HG03354 (cell line): ENCODE measurements around the gene CFAP58.
A peak's percentile ranks its signal among the peaks of the same experiment; 100 is the strongest.

ENCODE experiments used
- ATAC-seq: cut with Tn5 transposase; IDR thresholded peaks from one replicate; pipeline ENCODE4 v1.9.1; 2021; ENCODE audit warnings: mild to moderate bottlenecking; ENCODE audit not compliant: unreplicated experiment, poor library complexity, severe bottlenecking

CFAP58 gene

GRCh38 chr10:104353325-104354048, at the start of gene CFAP58:
TSS of gene CFAP58 (plus strand) at chr10:104353833. CDS start at chr10:104353898, 65 bp downstream.
- peak; percentile 67 for ATAC-seq

GRCh38 chr10:104304356-104304745, 49.3 kb upstream of the CFAP58 start:
- no peak for ATAC-seq

GRCh38 chr10:104304927-104305326, 48.7 kb upstream of the CFAP58 start:
- no peak for ATAC-seq

- ATAC-seq, result no peak
These were observed 46.7 kb upstream of the CFAP58 start for GRCh38 chr10:104306897-104307296.

GRCh38 chr10:104307576-104308438, 45.8 kb upstream of the CFAP58 start:
- no peak for ATAC-seq

GRCh38 chr10:104308439-104308903, 45.2 kb upstream of the CFAP58 start:
- ATAC-seq, result peak; percentile 84

GRCh38 chr10:104309980-104310978, 43.4 kb upstream of the CFAP58 start:
- no peak for ATAC-seq

GRCh38 chr10:104311184-104311720, 42.4 kb upstream of the CFAP58 start:
- no peak for ATAC-seq

GRCh38 chr10:104314591-104315485, 38.8 kb upstream of the CFAP58 start:
- no peak for ATAC-seq

- ATAC-seq, result no peak
These were observed 38.1 kb upstream of the CFAP58 start for GRCh38 chr10:104315486-104315921.

- no peak for ATAC-seq
These were observed 37.1 kb upstream of the CFAP58 start for GRCh38 chr10:104316321-104317099.

GRCh38 chr10:104317269-104317710, 36.3 kb upstream of the CFAP58 start:
- no peak for ATAC-seq

- no peak for ATAC-seq
These were observed 35.8 kb upstream of the CFAP58 start for GRCh38 chr10:104317726-104318299.

GRCh38 chr10:104318326-104318725, 35.3 kb upstream of the CFAP58 start:
- ATAC-seq, result no peak

- no peak for ATAC-seq
These were observed 34.6 kb upstream of the CFAP58 start for GRCh38 chr10:104318810-104319741.

- no peak for ATAC-seq
These were observed 32.4 kb upstream of the CFAP58 start for GRCh38 chr10:104321226-104321625.
